ENCODE data around the gene RGS21. TPM values are rescaled to one million over a fixed set of nuclear protein-coding genes. Genes with fewer than 3 reads are reported as not detected.

RGS21 gene
- total and polyA plus RNA-seq, 2 of the 4 experiments (the other 2 are of a cell fraction): not detected

- Histone ChIP-seq H3K27me3 (ENCODE audit: control insufficient read depth, insufficient read depth, low read length) (no peaks in the 10 kb centered on the region), H3K9me3 (ENCODE audit: control insufficient read depth, insufficient read depth, low read length) (no peaks in the 10 kb centered on the region), H3K36me3 (ENCODE audit: control insufficient read depth, insufficient read depth, low read length) (no peaks in the 10 kb centered on the region), H3K9me1 (ENCODE audit: insufficient read depth, low read length) (no peaks in the 10 kb centered on the region), H3K9ac (ENCODE audit: low read depth, low read length) (no peak overlapping the region), H2AFZ (replicated peaks; ENCODE audit: low read length, poor library complexity) (no peak overlapping the region), H3K4me3 (ENCODE audit: insufficient read depth, low read depth, low read length) (no peak overlapping the region), H4K20me1 (ENCODE audit: insufficient read depth, low read length) (no peaks in the 10 kb centered on the region), H2AK9ac (replicated peaks; ENCODE audit: low read depth, low read length, poor library complexity) (no peak overlapping the region), H3K18ac (ENCODE audit: low read depth, low read length) (no peak overlapping the region), H2AK5ac (ENCODE audit: low read depth, low read length) (no peak overlapping the region), H3K4me1 (ENCODE audit: control insufficient read depth, insufficient read depth, low read length) (no peaks in the 10 kb centered on the region; the same call in 1 of the 2 replicates), H3K79me1 (ENCODE audit: low read depth in 1 of 2, low read length in 2 of 2) (no peaks in the 10 kb centered on the region), H3K27ac (ENCODE audit: insufficient read depth, low read length) (no peak overlapping the region), H3K4ac (ENCODE audit: low read depth, low read length) (no peak overlapping the region), H2BK120ac (ENCODE audit: low read depth, low read length) (no peak overlapping the region), H4K8ac (ENCODE audit: low read depth in 2 of 2, low read length in 2 of 2) (no peak overlapping the region), H2BK5ac (ENCODE audit: low read depth, low read length, poor library complexity, severe bottlenecking) (no peak overlapping the region), H2BK20ac (ENCODE audit: low read depth, low read length) (no peak overlapping the region), H4K5ac (ENCODE audit: low read depth, low read length) (no peak overlapping the region), H3K56ac (ENCODE audit: extremely low read depth, insufficient read depth, low read length) (no peak overlapping the region), H3K4me2 (ENCODE audit: low read depth, low read length) (no peak overlapping the region), H4K91ac (ENCODE audit: insufficient read depth, low read depth, low read length) (no peak overlapping the region), H3K14ac (replicated peaks; ENCODE audit: low read depth, low read length) (no peak overlapping the region), H3K23ac (ENCODE audit: low read depth, low read length) (no peak overlapping the region), H2BK15ac (ENCODE audit: low read depth, low read length) (no peak overlapping the region)
- DNase-seq (no peak), ATAC-seq (ENCODE audit: low read depth) (no peak)
- TF ChIP-seq ELK1 (IDR thresholded peaks at IDR 0.05; ENCODE audit: borderline replicate concordance, low read depth, low read length): no peak
- no peak for TF ChIP-seq RAD21 (IDR thresholded peaks at IDR 0.05; ENCODE audit: low read length)
- TF ChIP-seq RFX5 (IDR thresholded peaks at IDR 0.05; ENCODE audit: low read depth, low read length): no peak
- no peak for TF ChIP-seq RCOR1 (IDR thresholded peaks at IDR 0.05; ENCODE audit: insufficient replicate concordance, low read length)
- TF ChIP-seq BHLHE40 (IDR thresholded peaks at IDR 0.05; ENCODE audit: low read depth, low read length): no peak
- TF ChIP-seq CHD1 (IDR thresholded peaks at IDR 0.05; ENCODE audit: low read depth, low read length): no peak
- in situ Hi-C loops (cut with MboI; ENCODE audit: low sequenced_read_pairs): no loop called here
- POLR2A ChIA-PET (ENCODE audit: unreplicated experiment): no interaction called here
- BruUV-seq (replicated peaks): no TSS peak
- dilution Hi-C loops (cut with HindIII; ENCODE audit: low sequenced_read_pairs, unreplicated experiment): no loop called here
- intact Hi-C loops (cut with micrococcal nuclease): no loop called here
- CTCF ChIA-PET: no interaction called here
- no CpG with 5 or more reads among the region's 3 CpGs for WGBS, 2 experiments (ENCODE audit: extremely low coverage in 2 of 2, insufficient read length in 1 of 2)
These were observed 90.4 kb downstream of the RGS21 start for GRCh38 chr1:192407206-192407605.

Other genes with a start within 250 kb of the RGS21 start
- under 0.01 and 0.18 TPM in 2 replicates for gene RGS18, start 158.5 kb upstream of the RGS21 start, total RNA-seq (2012; rRNA removed)
- gene RGS18, start 158.5 kb upstream of the RGS21 start, polyA plus RNA-seq (2012; rRNA removed): 0.09 TPM in 1 of 2 replicates, not detected in the other

Data from IMR-90 (cell line).